CD14-positive monocyte (primary cell): ENCODE data around the gene RYR2. TPM values are rescaled to one million over a fixed set of nuclear protein-coding genes. Genes with fewer than 3 reads are reported as not detected.

Source experiments
- DNase-seq, 3 donors: peaks; one replicate each; pipeline ENCODE4 v3.0.0-alpha.2; 2011 to 2022
- H2AFZ ChIP-seq: 2 replicates; pipeline ENCODE4 v1.6.0; 2012; ENCODE audit warnings: mild to moderate bottlenecking, low read depth, low read length, inconsistent platforms; ENCODE audit not compliant: insufficient read depth, poor library complexity, severe bottlenecking
- H3K27ac ChIP-seq, 2 donors: 1 replicate in 1 of 2; 2 replicates in 1 of 2; pipeline ENCODE4 v1.5.1; 2012 to 2013; ENCODE audit warnings: low read length in 2 of 2, control low read depth in 1 of 2, inconsistent platforms in 1 of 2, low read depth in 1 of 2, mild to moderate bottlenecking in 1 of 2
- H3K27me3 ChIP-seq, 2 donors: one replicate each; pipeline versions ENCODE4 v1.6.0 to v1.6.1; 2011 to 2013; ENCODE audit warnings: low read length in 2 of 2; ENCODE audit not compliant: control insufficient read depth in 2 of 2, insufficient read depth in 2 of 2
- H3K36me3 ChIP-seq, 2 donors: replicated peaks in 1 of 2; 1 replicate in 1 of 2; 2 replicates in 1 of 2; pipeline versions ENCODE4 v1.5.1 to v1.6.1; 2012 to 2013; ENCODE audit warnings: low read length in 2 of 2, control low read depth in 1 of 2, inconsistent platforms in 1 of 2, mild to moderate bottlenecking in 1 of 2; ENCODE audit not compliant: insufficient read depth in 2 of 2, control insufficient read depth in 1 of 2
- H3K4me1 ChIP-seq, 2 donors: 1 replicate in 1 of 2; 2 replicates in 1 of 2; pipeline versions ENCODE4 v1.5.1 to v1.6.1; 2012 to 2013; ENCODE audit warnings: low read length in 2 of 2, control low read depth in 1 of 2, inconsistent platforms in 1 of 2, mild to moderate bottlenecking in 1 of 2, moderate library complexity in 1 of 2; ENCODE audit not compliant: insufficient read depth in 2 of 2, control insufficient read depth in 1 of 2
- H3K4me2 ChIP-seq: replicated peaks from 2 replicates; pipeline ENCODE3; 2012; ENCODE audit warnings: low read length, moderate library complexity, mild to moderate bottlenecking; ENCODE audit not compliant: poor library complexity, severe bottlenecking; ENCODE audit errors: extremely low read depth
- H3K4me3 ChIP-seq, 3 experiments: fragments of 200-600 bp in 1 of 3; sonication (generic) in 1 of 3; replicated peaks in 1 of 3; 1 replicate in 2 of 3; 2 replicates in 1 of 3; pipeline ENCODE4 v1.5.1; 2011 to 2013; ENCODE audit warnings: low read length in 3 of 3, mild to moderate bottlenecking in 3 of 3, control low read depth in 2 of 3, low read depth in 2 of 3, inconsistent platforms in 1 of 3, moderate library complexity in 1 of 3
- H3K79me2 ChIP-seq: 2 replicates; pipeline ENCODE4 v1.6.0; 2012; ENCODE audit warnings: mild to moderate bottlenecking, control low read depth, inconsistent platforms, low read length, moderate library complexity; ENCODE audit not compliant: insufficient read depth
- H3K9ac ChIP-seq: 2 replicates; pipeline ENCODE4 v1.6.0; 2017; ENCODE audit warnings: low read length, mild to moderate bottlenecking; ENCODE audit not compliant: insufficient read depth, poor library complexity, severe bottlenecking
- H3K9me3 ChIP-seq, 2 donors: replicated peaks in 1 of 2; 1 replicate in 1 of 2; 2 replicates in 1 of 2; pipeline versions ENCODE4 v1.5.1 to v1.6.1; 2012 to 2013; ENCODE audit warnings: low read length in 2 of 2, control low read depth in 1 of 2; ENCODE audit not compliant: control insufficient read depth in 1 of 2, insufficient read depth in 1 of 2
- H4K20me1 ChIP-seq: 2 replicates; pipeline ENCODE4 v1.6.0; 2012; ENCODE audit warnings: mild to moderate bottlenecking, low read length, control low read depth, moderate library complexity; ENCODE audit not compliant: insufficient read depth
- H3K27ac Mint-ChIP-seq, 7 donors: one replicate each; pipeline ENCODE4 v1.8.0; 2020; ENCODE audit warnings: mild to moderate bottlenecking in 7 of 7, mixed read lengths in 7 of 7, moderate library complexity in 6 of 7, inconsistent platforms in 2 of 7
- H3K27me3 Mint-ChIP-seq, 3 donors: one replicate each; pipeline ENCODE4 v1.8.0; 2021 to 2022; ENCODE audit warnings: low read depth in 3 of 3, mild to moderate bottlenecking in 3 of 3, mixed read lengths in 3 of 3, moderate library complexity in 3 of 3, inconsistent platforms in 1 of 3
- H3K36me3 Mint-ChIP-seq, 2 donors: one replicate each; pipeline ENCODE4 v1.8.0; 2020; ENCODE audit warnings: mixed read lengths in 2 of 2, inconsistent platforms in 1 of 2, mild to moderate bottlenecking in 1 of 2
- H3K4me1 Mint-ChIP-seq: one replicate; pipeline ENCODE4 v1.8.0; 2020; ENCODE audit warnings: mild to moderate bottlenecking, mixed read lengths
- H3K4me3 Mint-ChIP-seq, 2 donors: one replicate each; pipeline ENCODE4 v1.8.0; 2020; ENCODE audit warnings: mild to moderate bottlenecking in 2 of 2, mixed read lengths in 2 of 2, moderate library complexity in 1 of 2
- H3K9me3 Mint-ChIP-seq, 7 donors: one replicate each; pipeline ENCODE4 v1.8.0; 2020 to 2022; ENCODE audit warnings: mixed read lengths in 7 of 7, mild to moderate bottlenecking in 6 of 7, moderate library complexity in 6 of 7, inconsistent platforms in 2 of 7
- CTCF ChIP-seq: fragments of 200-600 bp; IDR thresholded peaks from one replicate; pipeline ENCODE4 v1.8.0; 2022; ENCODE audit warnings: antibody characterized with exemption, mild to moderate bottlenecking
- WGBS: methylation state at CpG from one replicate; pipeline ENCODE4 v1.1.5; 2013; ENCODE audit warnings: missing lambda C conversion rate; ENCODE audit not compliant: insufficient coverage; 5-methylcytosine and 5-hydroxymethylcytosine counted together
- intact Hi-C, 2 donors: fragments of 100-400 bp; cut with micrococcal nuclease; formaldehyde crosslinking; loops; one replicate each; pipeline versions ENCODE4 v1.15.0 to v1.15.1; 2023
- polyA plus RNA-seq, 3 donors: library from polyadenylated mRNA; depleted of rRNA in 1 of 3; unstranded in 2 of 3; stranded (reverse) in 1 of 3; fragments of 300-500 nt in 2 of 3; fragments of >200 nt in 1 of 3; fragmentation: Illumina TruSeq in 2 of 3; gene quantifications; 1 replicate in 2 of 3; 2 replicates in 1 of 3; pipeline ENCODE4 v1.2.3, GENCODE V29; 2012 to 2021

RYR2 gene
- polyA plus RNA-seq, 3 donors, result not detected

- TF ChIP-seq CTCF, result no peak
- no peak overlapping the region for H3K4me3 ChIP-seq
- no peak overlapping the region for H2AFZ ChIP-seq
Measured at GRCh38 chr1:237352747-237353146, 310.8 kb downstream of the RYR2 start.

GRCh38 chr1:237353918-237354317 is 311.9 kb downstream of the RYR2 start:
- H3K4me3 Mint-ChIP-seq, result no peak overlapping the region
- TF ChIP-seq CTCF, result no peak
- H3K4me1 ChIP-seq, result no peaks in the 10 kb centered on the region

More at GRCh38 chr1:237352747-237353146, 310.8 kb downstream of the RYR2 start:
- H3K27me3 Mint-ChIP-seq, result no peaks in the 10 kb centered on the region
- H3K27ac Mint-ChIP-seq, result no peak overlapping the region
- H3K4me1 Mint-ChIP-seq, result no peaks in the 10 kb centered on the region
- Histone ChIP-seq H3K9ac (no peak overlapping the region), H3K27ac (no peak overlapping the region), H4K20me1 (no peaks in the 10 kb centered on the region), H3K36me3 (no peaks in the 10 kb centered on the region), H3K4me1 (no peaks in the 10 kb centered on the region), H3K27me3 (no peaks in the 10 kb centered on the region), H3K4me2 (no peak overlapping the region), H3K79me2 (no peaks in the 10 kb centered on the region), H3K9me3 (no peaks in the 10 kb centered on the region)
- DNase-seq, result no peak
- H3K9me3 Mint-ChIP-seq, result no peaks in the 10 kb centered on the region
- no peaks in the 10 kb centered on the region for H3K36me3 Mint-ChIP-seq
- no peak overlapping the region for H3K4me3 Mint-ChIP-seq
- WGBS, result no CpG with 5 or more reads among the region's 3 CpGs
- intact Hi-C loops, result no loop called here

More at GRCh38 chr1:237353918-237354317, 311.9 kb downstream of the RYR2 start:
- no peaks in the 10 kb centered on the region for H3K36me3 Mint-ChIP-seq
- H3K4me3 ChIP-seq, result no peak overlapping the region
- no peak for DNase-seq
- H4K20me1 ChIP-seq, result no peaks in the 10 kb centered on the region
- no CpG with 5 or more reads among the region's 4 CpGs for WGBS
- no peaks in the 10 kb centered on the region for H3K27me3 ChIP-seq
- no peak overlapping the region for H3K27ac Mint-ChIP-seq
- no peak overlapping the region for H3K9ac ChIP-seq
- no peaks in the 10 kb centered on the region for H3K79me2 ChIP-seq
- H3K9me3 Mint-ChIP-seq, result no peaks in the 10 kb centered on the region
- no peak overlapping the region for H3K4me2 ChIP-seq
- H3K27me3 Mint-ChIP-seq, result no peaks in the 10 kb centered on the region
- H3K4me1 Mint-ChIP-seq, result no peaks in the 10 kb centered on the region
- no peaks in the 10 kb centered on the region for H3K36me3 ChIP-seq
- no peak overlapping the region for H2AFZ ChIP-seq
- no peaks in the 10 kb centered on the region for H3K9me3 ChIP-seq
- H3K27ac ChIP-seq, result no peak overlapping the region
- intact Hi-C loops, result no loop called here
